ENCODE data around the gene RUFY1.
"Not testable (repeated sequence)": the region's sequence is repeated elsewhere in the genome, so short reads cannot be mapped to it uniquely, and the experiment has no call there.

The RUFY1 gene

DNA sequence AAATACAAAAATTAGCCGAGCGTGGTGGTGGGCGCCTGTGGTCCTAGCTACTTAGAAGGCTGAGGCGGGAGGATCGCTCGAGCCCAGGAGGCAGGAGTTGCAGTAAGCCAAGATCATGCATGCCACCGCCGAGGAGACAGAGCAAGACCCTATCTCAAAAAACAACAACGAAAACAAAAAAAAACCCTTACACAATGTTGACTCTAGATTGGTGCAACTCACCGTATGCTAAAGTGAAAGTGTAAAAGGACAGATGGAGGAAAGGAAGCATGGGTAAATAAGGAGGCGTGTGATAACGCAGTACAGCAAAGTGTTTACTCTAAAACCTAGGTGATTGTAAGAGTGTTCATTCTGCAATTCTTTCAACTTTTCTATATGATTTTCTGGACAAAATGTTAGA is 15.9 kb upstream of the RUFY1 start:
- no peak for DNase-seq (ENCODE audit: low read depth in 2 of 2)

DNA sequence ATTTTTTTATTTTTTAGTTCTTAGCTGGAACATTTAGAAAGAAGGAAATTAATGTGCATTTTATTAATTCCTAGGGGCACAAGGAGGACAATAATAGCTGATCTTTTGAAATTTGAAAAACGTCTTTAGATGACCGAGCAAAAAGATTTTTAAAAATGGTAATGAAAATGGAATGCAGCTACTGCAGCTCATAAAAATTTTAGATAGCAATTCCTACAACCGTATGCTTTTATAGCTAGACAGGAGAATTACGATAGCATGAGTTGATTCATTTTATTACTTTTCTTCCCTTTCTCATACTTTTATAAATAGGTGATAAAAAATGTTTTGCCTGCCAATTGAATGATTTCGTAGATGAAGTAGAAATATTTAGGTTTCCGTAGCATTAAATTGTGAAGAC is 13.7 kb upstream of the RUFY1 start:
- DNase-seq (ENCODE audit: low read depth in 2 of 2) = no peak

DNA sequence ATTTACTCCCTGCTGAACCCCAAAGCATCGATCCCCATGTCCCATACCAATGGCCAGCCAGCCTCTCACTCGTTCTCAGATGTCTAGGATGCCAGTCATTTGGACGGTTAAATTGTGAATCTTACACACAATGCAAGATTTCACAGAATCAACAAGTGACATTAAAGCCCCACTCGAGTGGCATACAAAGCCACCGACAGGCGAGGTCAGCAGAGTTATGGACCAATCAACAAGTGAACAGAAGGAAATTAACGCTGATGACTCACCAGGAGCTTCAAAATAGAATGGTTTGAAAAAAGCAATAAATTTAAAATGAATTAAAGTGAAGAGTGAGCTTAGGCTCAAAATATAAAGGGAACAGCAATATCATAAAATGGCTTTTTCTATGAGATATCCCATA is 8.2 kb upstream of the RUFY1 start:
- no peak for DNase-seq (ENCODE audit: low read depth in 2 of 2)

DNA sequence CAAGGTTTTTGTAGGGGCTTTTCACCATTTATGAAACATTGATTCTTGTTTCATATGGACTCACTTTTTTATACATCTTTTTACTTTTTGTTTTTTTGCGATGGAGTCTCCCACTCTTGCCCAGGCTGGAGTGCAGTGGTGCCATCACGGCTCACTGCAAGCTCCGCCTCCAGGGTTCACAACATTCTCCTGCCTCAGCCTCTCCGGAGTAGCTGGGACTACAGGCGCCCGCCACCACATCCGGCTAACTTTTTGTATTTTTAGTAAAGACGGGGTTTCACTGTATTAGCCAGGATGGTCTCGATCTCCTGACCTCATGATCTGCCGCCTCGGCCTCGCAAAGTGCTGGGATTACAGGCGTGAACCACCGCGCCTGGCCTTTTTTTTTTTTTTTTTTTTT is 7.1 kb upstream of the RUFY1 start:
- DNase-seq (ENCODE audit: low read depth in 2 of 2) = not testable (repeated sequence)

DNA sequence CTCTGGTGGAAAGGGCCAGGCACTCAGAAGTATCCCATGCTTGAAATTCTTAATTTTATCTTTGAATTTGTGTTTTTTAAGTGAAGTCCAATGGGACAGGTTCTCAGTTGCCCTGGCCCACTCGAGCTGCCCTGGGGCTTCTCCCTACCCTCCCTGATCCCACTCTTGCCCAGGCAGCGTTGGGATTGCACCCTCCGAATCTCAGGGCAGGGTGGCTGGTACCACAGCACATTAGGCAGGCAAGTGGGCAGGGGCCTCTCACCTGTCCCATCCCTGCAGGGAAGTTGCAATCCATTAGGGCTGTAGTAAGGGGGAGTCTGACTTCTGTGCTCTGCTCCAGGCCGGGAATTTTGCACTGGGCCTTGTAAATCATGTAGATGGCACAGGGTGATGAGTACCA is 2.7 kb downstream of the RUFY1 start:
- DNase-seq (ENCODE audit: low read depth in 2 of 2) = no peak

DNA sequence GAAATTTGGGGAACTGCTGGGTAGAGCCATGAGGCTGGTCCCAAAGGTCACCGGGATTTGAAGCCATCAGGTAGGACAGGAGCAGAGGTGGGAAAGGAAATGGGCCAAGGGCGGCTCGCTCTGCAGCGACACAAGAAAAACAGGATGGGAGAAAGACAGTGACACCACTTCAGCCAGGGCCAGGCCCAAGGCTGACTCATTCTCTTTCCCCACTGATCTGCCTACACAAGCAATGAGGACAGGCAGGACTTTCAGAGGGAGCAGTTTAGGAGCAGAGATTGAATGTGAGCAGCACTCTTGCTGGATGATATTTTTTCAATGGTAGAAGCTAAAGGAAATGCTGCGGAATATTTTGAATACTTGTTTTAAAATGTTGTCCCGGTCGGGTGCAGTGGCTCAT is 3.5 kb downstream of the RUFY1 start:
- no peak for DNase-seq (ENCODE audit: low read depth in 2 of 2)

DNA sequence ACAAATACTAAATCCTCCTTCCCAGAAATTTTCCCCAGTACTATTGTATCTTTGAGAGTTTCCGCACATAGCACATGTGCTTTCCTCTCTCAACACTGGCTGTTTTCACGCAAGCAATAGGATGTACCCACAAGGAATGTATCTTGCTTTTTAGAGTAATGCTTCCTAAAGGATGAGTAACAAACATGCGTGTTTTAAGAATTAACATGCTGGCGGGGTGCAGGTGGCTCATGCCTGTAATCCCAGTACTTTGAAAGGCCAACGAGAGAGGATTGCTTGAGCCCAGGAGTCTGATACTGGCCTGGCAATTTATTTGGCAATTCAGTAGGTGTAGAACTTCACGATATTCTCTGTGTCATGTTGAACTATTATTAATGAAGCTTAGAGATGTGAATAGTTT is 4.6 kb downstream of the RUFY1 start:
- no peak for DNase-seq (ENCODE audit: low read depth in 2 of 2)

DNA sequence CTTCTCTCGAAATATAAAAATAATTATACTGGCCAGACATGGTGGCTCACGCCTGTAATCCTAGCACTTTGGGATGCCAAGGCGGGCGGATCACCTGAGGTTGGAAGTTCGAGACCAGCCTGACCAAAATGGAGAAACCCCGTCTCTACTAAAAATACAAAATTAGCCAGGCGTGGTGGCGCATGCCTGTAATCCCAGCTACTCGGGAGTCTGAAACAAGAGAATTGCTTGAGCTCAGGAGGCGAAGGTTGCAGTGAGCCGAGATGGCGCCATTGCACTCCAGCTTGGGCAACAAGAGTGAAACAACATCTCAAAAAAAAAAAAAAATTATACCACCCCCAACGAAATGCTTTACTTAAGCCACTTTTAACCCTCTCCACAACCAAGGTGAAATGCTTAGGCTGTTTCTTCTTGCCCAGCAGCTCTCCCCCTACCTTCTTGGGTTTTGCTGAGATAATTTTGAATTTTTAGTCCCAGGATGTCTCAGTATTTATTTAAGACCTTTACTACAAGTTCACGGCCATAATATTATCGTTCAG is 8.0 kb downstream of the RUFY1 start:
- not testable (repeated sequence) for DNase-seq (ENCODE audit: low read depth in 2 of 2)

DNA sequence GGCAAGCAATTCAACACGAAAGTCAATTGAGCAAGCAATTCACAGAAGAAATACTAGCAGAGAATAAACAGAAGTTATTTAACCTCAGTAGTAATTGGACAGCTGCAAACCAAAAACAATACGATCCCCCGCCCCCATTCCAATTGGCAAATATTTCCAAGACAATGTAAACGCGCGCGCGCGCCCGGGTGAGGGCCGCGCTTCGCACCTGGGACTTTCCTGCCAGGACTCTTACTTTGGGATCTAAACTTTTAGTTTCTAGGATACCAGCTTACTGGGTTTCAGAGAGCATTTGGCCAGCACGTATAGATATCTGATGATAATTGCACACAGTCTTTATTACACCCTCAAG is 8.6 kb downstream of the RUFY1 start:
- no peak for DNase-seq (ENCODE audit: low read depth in 2 of 2)

DNA sequence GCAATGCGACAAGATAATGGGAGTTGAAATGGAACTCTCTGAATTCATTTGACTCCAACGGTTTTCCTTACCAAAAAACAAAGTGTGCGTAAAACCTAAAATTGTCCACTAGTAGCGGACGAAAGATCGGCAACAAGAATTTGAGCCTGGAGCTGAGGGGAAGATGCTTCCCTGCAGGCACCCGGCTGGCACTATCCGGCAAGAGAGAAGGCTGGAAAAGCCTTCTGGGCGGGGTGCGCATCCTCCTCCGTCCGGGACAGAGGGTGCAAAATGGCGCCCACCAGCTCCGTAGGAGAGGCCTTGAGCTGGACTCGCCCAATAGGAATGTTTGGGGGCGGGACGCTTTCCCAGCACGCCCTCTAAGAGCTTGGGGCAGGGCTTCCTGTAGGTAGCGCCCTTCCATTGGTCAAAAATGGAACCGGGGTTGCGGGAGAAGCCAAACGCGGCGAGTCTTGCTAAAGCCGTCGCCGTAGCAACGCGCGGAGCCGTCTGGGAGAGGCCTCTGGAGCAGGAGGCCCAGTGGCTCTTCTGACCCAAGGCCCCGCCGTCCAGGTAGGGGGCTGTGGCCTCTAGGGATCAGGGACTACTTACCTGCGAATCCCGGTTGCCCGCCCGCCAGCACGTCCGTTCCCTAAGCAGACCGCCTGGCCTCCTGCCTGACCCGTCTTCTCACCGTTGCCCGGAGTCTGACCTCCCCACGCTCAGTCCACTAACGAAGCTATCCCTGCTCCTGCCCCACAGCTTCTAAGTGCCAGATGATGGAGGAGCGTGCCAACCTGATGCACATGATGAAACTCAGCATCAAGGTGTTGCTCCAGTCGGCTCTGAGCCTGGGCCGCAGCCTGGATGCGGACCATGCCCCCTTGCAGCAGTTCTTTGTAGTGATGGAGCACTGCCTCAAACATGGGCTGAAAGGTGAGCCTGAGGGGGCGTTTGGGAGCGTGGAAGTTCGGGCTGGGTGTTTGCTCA is 9.2 kb downstream of the RUFY1 start:
- DNase-seq (ENCODE audit: low read depth in 2 of 2) = peak; percentile 74 to 83

DNA sequence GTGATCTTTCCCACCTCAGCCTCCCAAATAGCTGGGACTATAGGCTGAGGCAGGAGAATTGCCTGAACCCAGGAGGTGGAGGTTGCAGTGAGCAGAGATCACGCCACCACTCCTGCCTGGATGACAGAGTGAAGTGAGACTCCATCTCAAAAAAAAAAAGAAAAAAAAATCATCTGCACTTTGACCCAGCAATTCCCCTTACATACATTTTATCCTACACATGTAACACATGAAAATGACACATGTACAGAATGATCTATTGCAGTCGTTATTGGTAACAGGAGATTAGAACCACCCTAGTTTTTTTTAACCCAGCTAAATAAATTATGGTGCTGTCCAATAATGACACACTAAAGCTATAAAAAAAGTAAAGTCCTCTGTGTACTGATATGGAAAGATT is 14.2 kb downstream of the RUFY1 start:
- no peak for DNase-seq (ENCODE audit: low read depth in 2 of 2)

DNA sequence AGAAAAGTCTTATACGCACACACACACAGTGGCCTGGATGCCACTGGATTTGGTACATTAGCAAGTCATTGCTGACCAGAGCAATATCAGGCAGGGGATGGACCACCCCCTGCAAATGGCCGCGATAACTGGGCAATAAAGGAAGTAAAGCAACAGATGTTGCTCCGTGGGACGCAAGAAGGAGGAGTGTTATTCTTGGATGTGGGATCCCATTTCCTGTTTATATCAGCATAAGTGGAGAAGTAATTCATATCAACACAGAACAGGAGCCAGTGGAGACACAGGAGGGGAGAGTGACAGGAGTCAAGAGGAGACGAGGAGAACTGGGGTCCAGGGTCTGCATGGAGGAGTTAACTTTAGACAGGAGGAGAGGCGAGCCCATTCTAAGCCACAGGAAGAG is 18.4 kb downstream of the RUFY1 start:
- no peak for DNase-seq (ENCODE audit: low read depth in 2 of 2)

DNA sequence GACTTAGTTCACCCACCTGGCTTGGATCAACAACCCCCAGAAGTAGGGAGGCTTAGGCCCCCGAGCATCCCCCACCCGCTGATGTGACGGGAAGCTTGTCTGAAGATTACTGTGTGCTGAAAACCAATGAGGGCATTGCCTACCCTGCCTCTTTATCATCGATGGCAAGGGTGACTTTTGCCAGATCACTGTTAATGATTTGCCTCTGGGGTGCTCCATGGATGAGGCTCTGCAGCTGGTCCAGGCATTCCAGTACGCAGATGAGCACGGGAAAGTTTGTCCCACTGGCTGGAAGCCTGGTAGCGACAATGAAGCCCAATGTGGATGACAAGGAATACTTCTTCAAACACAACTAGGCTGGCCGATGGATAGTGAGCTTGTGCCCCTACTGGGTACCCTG is 22.0 kb downstream of the RUFY1 start:
- no peak for DNase-seq (ENCODE audit: low read depth in 2 of 2)

DNA sequence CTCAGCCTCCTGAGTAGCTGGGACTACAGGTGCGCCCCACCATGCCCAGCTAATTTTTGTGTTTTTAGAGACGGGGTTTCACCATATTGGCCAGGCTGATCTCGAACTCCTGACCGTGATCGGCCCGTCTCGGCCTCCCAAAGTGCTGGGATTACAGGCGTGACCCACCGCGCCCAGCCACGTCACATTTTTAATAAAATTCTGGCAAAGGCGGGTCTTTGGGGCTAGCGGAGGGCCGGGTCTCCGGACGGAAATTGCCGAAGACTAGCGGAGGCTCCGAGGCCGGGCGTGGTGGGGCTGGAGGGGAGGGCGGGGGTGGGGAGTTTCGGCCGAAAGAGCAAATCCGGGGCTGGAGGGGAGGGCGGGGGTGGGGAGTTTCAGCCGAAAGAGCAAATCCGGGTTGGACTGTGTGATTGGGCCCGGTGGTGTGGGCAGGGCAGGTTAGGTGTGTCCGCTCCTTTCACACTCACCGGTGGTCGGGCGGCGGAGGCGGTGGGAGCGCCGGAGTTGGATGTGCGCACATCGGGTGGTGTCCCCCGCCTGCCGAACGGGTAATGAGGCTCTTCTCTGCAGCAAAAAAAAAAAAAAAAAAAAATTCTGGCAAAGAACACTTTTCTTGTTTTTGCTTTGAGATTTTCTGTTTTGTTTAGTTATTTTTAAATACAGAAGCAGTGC is 27.1 kb downstream of the RUFY1 start:
- no peak for DNase-seq (ENCODE audit: low read depth in 2 of 2)

DNA sequence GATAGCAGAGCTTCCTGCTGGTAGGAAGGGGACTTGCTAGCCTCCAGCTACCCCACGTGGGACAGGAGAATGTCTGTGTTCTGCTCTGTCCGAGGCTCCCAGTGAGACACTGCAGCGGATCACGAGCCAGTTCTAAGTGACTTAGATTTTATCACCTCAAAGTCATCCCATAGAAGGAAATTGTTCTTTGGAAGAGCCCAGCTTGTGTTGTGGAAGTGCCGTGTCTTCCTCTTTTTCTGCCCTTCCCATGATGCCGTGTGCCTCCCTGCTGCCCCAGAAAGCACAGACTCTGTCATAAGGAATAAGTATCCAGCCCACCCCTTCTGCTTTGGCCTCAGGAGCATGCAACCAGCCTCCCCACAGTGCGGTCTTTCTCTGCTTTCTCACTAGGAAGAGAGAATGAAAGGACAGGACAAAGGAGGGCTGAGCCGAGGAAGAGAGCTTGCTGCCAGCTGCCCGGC is 35.6 kb downstream of the RUFY1 start:
- no peak for DNase-seq (ENCODE audit: low read depth in 2 of 2)

DNA sequence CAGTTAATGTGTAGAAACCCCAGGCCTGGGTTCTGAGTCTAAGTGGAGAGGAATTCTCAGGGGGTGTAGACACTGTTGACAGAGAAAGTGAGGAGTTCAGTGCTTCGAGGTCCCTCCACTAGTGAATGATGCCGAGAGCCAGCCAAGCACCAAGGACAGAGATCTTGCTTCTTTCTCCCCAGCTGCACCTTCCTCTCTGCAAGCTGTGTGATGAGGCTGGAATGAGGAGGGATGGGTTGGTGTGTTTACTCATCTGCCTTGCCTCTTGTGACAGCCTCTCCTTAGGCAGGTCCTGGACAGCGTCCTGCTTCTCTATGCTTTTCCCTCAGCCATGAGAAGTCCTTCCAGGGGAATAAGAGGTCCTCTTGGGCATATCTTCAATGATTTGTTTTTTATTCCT is 37.8 kb downstream of the RUFY1 start:
- no peak for DNase-seq (ENCODE audit: low read depth in 2 of 2)

DNA sequence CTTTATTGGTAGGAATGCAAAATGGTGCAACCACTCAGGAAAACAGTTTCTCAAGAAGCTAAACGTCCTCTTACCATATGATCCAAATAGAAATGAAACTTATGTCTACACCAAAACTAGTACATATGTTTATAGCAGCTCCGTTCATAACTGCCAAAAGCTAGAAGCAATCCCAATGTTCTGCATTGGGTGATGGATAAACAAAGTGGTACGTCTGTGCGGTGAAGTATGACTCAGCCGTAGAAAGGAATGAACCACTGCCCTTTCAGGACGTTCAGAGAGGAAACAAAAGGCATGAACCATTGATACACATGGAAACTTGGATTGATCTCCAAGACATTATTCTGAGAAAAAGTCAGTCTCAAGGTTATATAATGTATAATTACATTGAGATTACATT is 45.6 kb downstream of the RUFY1 start:
- DNase-seq (ENCODE audit: low read depth in 2 of 2) = no peak

DNA sequence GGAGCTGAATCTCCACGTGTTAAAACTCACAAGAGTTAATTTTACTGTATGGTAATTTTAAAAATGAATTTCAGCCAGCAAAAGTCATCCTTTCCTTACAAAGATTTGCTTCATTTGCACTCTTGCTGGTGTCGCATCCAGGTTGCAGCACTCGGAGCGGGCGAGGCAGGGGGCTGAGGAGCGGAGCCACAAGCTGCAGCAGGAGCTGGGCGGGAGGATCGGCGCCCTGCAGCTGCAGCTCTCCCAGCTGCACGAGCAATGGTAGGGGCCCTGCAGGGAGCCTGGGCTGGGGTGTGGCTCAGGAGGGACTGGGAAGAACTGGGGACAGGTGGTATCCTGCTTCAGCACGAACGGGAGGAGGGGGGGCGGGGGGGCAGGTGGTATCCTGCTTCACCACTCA is 46.1 kb downstream of the RUFY1 start:
- no peak for DNase-seq (ENCODE audit: low read depth in 2 of 2)

DNA sequence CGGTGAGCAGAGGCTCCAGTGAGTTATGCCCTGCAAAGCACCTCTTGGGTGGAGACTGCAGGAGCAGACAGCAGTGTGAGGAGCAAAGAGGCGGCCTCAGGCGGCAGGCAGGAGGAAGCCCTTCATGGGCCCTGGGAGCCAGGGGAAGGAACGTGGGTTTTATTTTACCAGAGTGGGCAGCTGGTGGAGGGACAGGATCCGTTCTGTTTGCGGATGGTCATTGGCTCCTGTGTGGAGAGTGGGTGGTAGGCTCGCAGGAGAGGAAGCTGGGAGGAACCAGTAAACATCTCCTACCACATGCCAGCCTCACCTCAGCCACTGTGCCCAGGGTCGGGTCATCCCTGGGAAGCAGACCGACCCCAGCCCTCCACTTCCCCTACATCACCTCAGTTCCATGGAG is 48.7 kb downstream of the RUFY1 start:
- DNase-seq (ENCODE audit: low read depth in 2 of 2) = no peak

DNA sequence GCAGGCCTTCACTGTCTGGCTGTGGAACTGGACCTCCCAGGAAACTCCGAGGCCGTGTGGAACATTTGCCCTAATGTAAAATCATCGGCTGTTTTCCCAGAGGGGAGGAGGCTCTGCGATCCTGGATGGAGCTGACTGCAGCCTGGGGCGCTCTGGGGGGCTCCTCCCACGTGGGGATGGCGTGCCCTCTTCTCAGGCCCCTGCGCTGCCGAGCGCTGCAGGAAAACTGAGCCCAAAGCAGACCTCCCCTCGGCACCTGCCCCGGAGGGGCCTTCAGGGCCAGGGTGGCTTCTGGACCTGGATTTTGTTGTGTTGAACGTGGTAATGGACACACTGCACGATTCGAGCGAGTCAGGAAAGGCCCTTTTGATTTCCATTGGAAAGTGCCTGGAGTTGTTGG is 49.2 kb downstream of the RUFY1 start:
- no peak for DNase-seq (ENCODE audit: low read depth in 2 of 2)

DNA sequence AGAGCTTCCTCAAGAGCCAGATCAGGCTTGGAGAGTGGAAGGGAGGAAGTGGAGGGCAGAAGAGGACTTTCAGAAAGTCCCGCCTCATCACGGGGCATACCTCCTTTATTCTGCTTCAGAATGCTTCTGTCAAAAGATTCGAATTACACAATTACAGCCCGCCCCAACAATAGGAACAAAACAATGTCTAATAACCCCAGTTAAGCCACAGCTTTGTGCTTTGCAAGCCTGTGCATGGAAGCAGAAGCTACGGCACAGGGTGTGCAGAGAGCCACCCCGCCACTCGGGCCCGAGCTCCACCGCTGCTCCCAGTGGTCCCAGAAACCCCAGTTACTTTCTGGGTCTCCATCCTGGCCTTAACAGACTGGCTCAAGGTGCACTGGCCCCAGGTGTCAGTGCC is 49.6 kb downstream of the RUFY1 start:
- DNase-seq (ENCODE audit: low read depth in 2 of 2) = no peak

DNA sequence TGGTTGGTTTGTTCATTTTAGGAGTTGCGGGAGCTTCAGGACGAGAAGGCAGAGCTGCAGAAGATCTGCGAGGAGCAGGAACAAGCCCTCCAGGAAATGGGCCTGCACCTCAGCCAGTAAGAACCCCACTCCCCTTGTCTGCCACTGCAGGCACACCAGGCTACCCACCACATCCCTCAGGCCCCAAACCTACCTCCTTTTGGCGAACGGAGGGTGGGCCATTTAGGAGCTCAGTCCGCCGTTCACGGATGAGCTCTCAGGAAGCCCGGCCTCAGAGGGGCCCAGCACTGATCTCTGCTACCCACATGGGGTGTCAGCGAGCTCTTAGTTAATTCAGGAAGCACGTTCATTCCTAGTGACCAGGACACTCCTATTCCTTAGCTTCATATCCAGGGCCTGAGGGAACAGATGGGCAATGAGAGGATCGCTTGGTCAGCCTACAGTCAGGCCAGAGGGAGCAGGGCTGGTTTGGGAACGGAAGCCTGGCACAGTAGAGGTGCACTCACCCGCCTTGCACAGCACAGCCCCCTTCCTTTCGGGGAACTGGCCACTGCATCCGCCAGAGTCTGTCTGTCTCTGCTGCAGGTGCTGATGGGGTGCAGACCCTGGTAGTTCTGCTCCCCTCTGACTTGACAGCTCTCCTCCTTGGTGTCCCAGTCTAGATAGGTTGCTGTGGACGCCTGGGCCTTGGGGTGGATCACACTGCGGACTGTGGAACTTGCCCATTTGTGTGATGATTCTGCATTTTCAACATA is 51.7 kb downstream of the RUFY1 start:
- DNase-seq (ENCODE audit: low read depth in 2 of 2) = no peak
